Measurements from ENCODE around the gene ZBTB49. TPM values are rescaled to one million over a fixed set of nuclear protein-coding genes. Genes with fewer than 3 reads are reported as not detected.

The ZBTB49 gene
- polyA plus RNA-seq, 3 donors: 1.4 to 5.1 (median 1.7) TPM

GRCh38 chr4:4271912-4272311 is 18.1 kb upstream of the ZBTB49 start:
- H3K27ac ChIP-seq (ENCODE audit: low read depth, low read length): no peak overlapping the region
- 83 to 90% (median 87%) methylated on average over 10 of the region's 10 CpGs for WGBS, 3 donors

- no peak overlapping the region for H3K27ac ChIP-seq (ENCODE audit: low read depth, low read length)
- WGBS, 3 donors: 91 to 94% (median 94%) methylated on average over 14 of the region's 14 CpGs
Measured at GRCh38 chr4:4274226-4274625, 15.8 kb upstream of the ZBTB49 start.

- no peak overlapping the region for H3K27ac ChIP-seq (ENCODE audit: low read depth, low read length)
- WGBS, 3 donors: 74 to 76% (median 75%) methylated on average over 6 of the region's 6 CpGs
Measured at GRCh38 chr4:4277531-4277930, 12.5 kb upstream of the ZBTB49 start.

- WGBS, 3 donors: 79 to 96% (median 86%) methylated on average over 6 of the region's 6 CpGs
Measured at GRCh38 chr4:4281787-4282186, 8.3 kb upstream of the ZBTB49 start.

GRCh38 chr4:4284827-4285618 is 5.0 kb upstream of the ZBTB49 start:
- 76 to 77% (median 77%) methylated on average over 11 of the region's 11 CpGs for WGBS, 3 donors
- no peak overlapping the region for H3K27ac ChIP-seq (ENCODE audit: low read depth, low read length)

More at GRCh38 chr4:4281787-4282186, 8.3 kb upstream of the ZBTB49 start:
- no peak overlapping the region for H3K27ac ChIP-seq (ENCODE audit: low read depth, low read length)

- no peak overlapping the region for H3K27ac ChIP-seq (ENCODE audit: low read depth, low read length)
Measured at GRCh38 chr4:4288098-4288497, 2.0 kb upstream of the ZBTB49 start.

- H3K27ac ChIP-seq (ENCODE audit: low read depth, low read length): no peak overlapping the region
- WGBS, 3 donors: 21 to 38% (median 30%) methylated on average over 3 of the region's 3 CpGs
Measured at GRCh38 chr4:4289055-4289454, 996 bp upstream of the ZBTB49 start.

GRCh38 chr4:4289597-4289940 is 482 bp upstream of the ZBTB49 start:
- H3K27ac ChIP-seq (ENCODE audit: low read depth, low read length): no peak overlapping the region
- WGBS, 3 donors: 0% methylated on average over 10 of the region's 10 CpGs

- WGBS, 3 donors: 96% methylated on average over 3 of the region's 3 CpGs
- H3K27ac ChIP-seq (ENCODE audit: low read depth, low read length): no peak overlapping the region
Measured at GRCh38 chr4:4293279-4293678, 3.2 kb downstream of the ZBTB49 start.

GRCh38 chr4:4296283-4296846 is 6.3 kb downstream of the ZBTB49 start:
- 95 to 99% (median 96%) methylated on average over 5 of the region's 5 CpGs for WGBS, 3 donors
- no peak overlapping the region for H3K27ac ChIP-seq (ENCODE audit: low read depth, low read length)

- WGBS, 3 donors: 88 to 95% (median 89%) methylated on average over 3 of the region's 3 CpGs
- no peak overlapping the region for H3K27ac ChIP-seq (ENCODE audit: low read depth, low read length)
Measured at GRCh38 chr4:4299006-4299405, 9.0 kb downstream of the ZBTB49 start.

GRCh38 chr4:4302001-4302400 is 11.9 kb downstream of the ZBTB49 start:
- WGBS, 3 donors: 91 to 95% (median 95%) methylated on average over 5 of the region's 5 CpGs
- H3K27ac ChIP-seq (ENCODE audit: low read depth, low read length): no peak overlapping the region

- 66 to 73% (median 71%) methylated on average over 6 of the region's 6 CpGs for WGBS, 3 donors
- no peak overlapping the region for H3K27ac ChIP-seq (ENCODE audit: low read depth, low read length)
Measured at GRCh38 chr4:4302416-4302815, 12.4 kb downstream of the ZBTB49 start.

- 94 to 97% (median 95%) methylated on average over 11 of the region's 11 CpGs for WGBS, 3 donors
- no peak overlapping the region for H3K27ac ChIP-seq (ENCODE audit: low read depth, low read length)
Measured at GRCh38 chr4:4306920-4307319, 16.9 kb downstream of the ZBTB49 start.

GRCh38 chr4:4308800-4309441 is 18.9 kb downstream of the ZBTB49 start:
- WGBS, 3 donors: 94 to 96% (median 95%) methylated on average over 9 of the region's 9 CpGs
- no peak overlapping the region for H3K27ac ChIP-seq (ENCODE audit: low read depth, low read length)

GRCh38 chr4:4311193-4311592 is 21.1 kb downstream of the ZBTB49 start:
- H3K27ac ChIP-seq (ENCODE audit: low read depth, low read length): no peak overlapping the region
- 83 to 92% (median 91%) methylated on average over 4 of the region's 4 CpGs for WGBS, 3 donors

GRCh38 chr4:4315461-4316149 is 25.6 kb downstream of the ZBTB49 start:
- H3K27ac ChIP-seq (ENCODE audit: low read depth, low read length): no peak overlapping the region
- 84 to 89% (median 84%) methylated on average over 12 of the region's 12 CpGs for WGBS, 3 donors

- no peak overlapping the region for H3K27ac ChIP-seq (ENCODE audit: low read depth, low read length)
- WGBS, 3 donors: 89 to 95% (median 93%) methylated on average over 13 of the region's 13 CpGs
Measured at GRCh38 chr4:4316150-4316495, 26.1 kb downstream of the ZBTB49 start.

GRCh38 chr4:4317496-4318232 is 27.6 kb downstream of the ZBTB49 start:
- 91 to 93% (median 92%) methylated on average over 22 to 23 of the region's 23 CpGs for WGBS, 3 donors
- H3K27ac ChIP-seq (ENCODE audit: low read depth, low read length): no peak overlapping the region

Data from adipose tissue (tissue), 3 donors.